NB4 (cell line): Measurements from ENCODE around the gene PTPRK.

ENCODE experiments used
- CTCF ChIP-seq: IDR thresholded peaks from one replicate; pipeline ENCODE4 v1.5.1; 2012; ENCODE audit warnings: low read depth, low read length
- MYC ChIP-seq: IDR thresholded peaks from 2 replicates; pipeline ENCODE4 v1.6.1; 2011; ENCODE audit warnings: low read depth, low read length
- POLR2A ChIP-seq: IDR thresholded peaks from 2 replicates; pipeline ENCODE4 v1.6.1; 2011; ENCODE audit warnings: mild to moderate bottlenecking; ENCODE audit not compliant: insufficient read length; ENCODE audit errors: extremely low read depth
- TF ChIP-seq, protein P1 (sequence below): IDR thresholded peaks from 2 replicates; pipeline ENCODE4 v1.6.1; 2011; ENCODE audit warnings: low read depth, low read length

DNA sequence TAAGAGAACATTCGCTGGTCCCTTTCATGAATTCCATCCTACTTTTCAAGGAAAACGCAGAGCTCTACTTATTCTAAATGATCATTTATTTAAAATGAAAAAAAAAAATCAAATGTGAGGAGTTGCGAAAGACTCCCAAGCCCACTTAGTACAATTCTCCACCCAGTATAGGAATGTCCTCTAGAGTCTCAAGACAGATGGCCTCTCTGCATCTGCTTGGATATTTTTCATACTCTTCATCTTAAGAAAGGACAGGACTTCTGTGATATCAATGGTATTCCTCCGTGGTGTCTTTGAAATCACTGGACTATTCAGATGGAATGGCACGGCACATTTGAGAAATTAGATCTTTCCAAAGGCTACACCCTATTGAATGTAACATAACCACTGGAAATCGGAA lies 107.1 kb downstream of the PTPRK start:
- TF ChIP-seq POLR2A (no peak), CTCF (no peak), MYC (no peak)
- TF ChIP-seq, protein P1, sequence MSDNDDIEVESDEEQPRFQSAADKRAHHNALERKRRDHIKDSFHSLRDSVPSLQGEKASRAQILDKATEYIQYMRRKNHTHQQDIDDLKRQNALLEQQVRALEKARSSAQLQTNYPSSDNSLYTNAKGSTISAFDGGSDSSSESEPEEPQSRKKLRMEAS, result no peak
